Dermis microvascular lymphatic vessel endothelial cell (primary cell): ENCODE data around the gene HECTD2. TPM values are rescaled to one million over a fixed set of nuclear protein-coding genes. Genes with fewer than 3 reads are reported as not detected.

Experiments
- total RNA-seq: library from RNA; depleted of rRNA; stranded (reverse); fragments of >200 nt; gene quantifications from 2 replicates; pipeline ENCODE4 v1.2.1, GENCODE V29; 2014

HECTD2 gene
- total RNA-seq, 1 donor from 2014 or later: 4.1 TPM

Other genes starting within 250 kb of the HECTD2 start
- gene PCGF5, start 189.7 kb upstream of the HECTD2 start, total RNA-seq: 33.9 and 34.1 TPM in 2 replicates
- 0.13 TPM in 2 replicates for gene PPP1R3C, start 222.7 kb downstream of the HECTD2 start, total RNA-seq